RWPE1 (cell line): ENCODE results near the gene RABEPK.
"Not testable (repeated sequence)": the region's sequence is repeated elsewhere in the genome, so short reads cannot be mapped to it uniquely, and the experiment has no call there.

Experiments
- CTCF ChIA-PET: fragments of 350-600 bp; sonication (Branson Sonifier 250); formaldehyde crosslinking; extraction: SDS; loops from one replicate; lab custom pipeline; 2021; lab: Yijun Ruan, JAX
- POLR2A ChIA-PET: fragments of 400-600 bp; formaldehyde crosslinking; extraction: SDS; loops from one replicate; lab custom pipeline; 2020; ENCODE audit warnings: antibody characterized with exemption; ENCODE audit not compliant: low non-redundant PET; lab: Yijun Ruan, JAX
- DNase-seq: peaks from one replicate; pipeline ENCODE4 v3.0.0; 2012; ENCODE audit warnings: low spot score
- H3K27ac ChIP-seq: fragments of 450-650 bp; 2 replicates; pipeline ENCODE4 v1.5.1; 2017
- TF ChIP-seq, protein P1 (sequence below): fragments of 450-650 bp; conservative IDR thresholded peaks from 2 replicates; pipeline ENCODE4 v1.5.1; 2017; ENCODE audit warnings: low read depth, mild to moderate bottlenecking

RABEPK gene

DNA sequence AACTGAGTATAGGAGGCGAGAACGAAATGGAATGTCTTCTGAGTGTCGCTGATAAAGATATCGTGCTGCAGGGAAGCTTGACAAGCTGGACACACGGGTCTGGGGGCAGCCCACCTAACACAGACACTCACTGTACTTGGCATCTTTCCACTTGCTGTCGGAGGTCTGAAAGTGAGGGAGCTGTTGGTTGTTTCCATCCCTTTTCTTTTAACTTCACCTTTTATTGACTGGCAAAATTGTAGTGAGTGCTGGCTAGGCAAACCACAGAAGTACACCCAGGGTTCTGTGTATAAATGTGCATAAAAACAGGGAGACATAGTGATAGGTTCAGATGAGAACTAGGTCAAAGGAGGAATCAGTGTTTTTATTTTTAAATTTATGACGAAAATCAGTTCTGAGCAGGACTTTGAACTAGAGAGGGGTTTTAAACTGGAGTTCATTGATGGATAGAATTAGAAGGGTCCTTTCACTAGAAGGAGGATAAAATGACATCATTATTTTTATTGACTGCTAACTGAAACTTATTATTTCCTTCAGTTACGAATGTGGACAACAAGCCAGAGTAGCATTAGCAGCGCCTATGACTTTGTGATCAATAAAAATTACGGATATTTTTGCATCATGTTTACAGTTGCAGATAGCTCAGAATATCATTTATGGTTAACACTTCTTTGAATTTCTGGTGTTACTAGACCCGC, 62.1 kb downstream of the RABEPK start:
- CTCF ChIA-PET: interaction anchor here (0.6 to 1.3 kb wide), 3 partner anchors 22 to 35 kb away, joined by 3 read pairs; no protein-coding TSS in a partner anchor
- TF ChIP-seq, protein P1, sequence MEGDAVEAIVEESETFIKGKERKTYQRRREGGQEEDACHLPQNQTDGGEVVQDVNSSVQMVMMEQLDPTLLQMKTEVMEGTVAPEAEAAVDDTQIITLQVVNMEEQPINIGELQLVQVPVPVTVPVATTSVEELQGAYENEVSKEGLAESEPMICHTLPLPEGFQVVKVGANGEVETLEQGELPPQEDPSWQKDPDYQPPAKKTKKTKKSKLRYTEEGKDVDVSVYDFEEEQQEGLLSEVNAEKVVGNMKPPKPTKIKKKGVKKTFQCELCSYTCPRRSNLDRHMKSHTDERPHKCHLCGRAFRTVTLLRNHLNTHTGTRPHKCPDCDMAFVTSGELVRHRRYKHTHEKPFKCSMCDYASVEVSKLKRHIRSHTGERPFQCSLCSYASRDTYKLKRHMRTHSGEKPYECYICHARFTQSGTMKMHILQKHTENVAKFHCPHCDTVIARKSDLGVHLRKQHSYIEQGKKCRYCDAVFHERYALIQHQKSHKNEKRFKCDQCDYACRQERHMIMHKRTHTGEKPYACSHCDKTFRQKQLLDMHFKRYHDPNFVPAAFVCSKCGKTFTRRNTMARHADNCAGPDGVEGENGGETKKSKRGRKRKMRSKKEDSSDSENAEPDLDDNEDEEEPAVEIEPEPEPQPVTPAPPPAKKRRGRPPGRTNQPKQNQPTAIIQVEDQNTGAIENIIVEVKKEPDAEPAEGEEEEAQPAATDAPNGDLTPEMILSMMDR: no peak
- H3K27ac ChIP-seq: peak overlapping the region; percentile 75
- POLR2A ChIA-PET: interaction anchor here (0.6 kb wide), 3 partner anchors 10 to 395 kb away, joined by 3 to 6 read pairs (median 4); no protein-coding TSS in a partner anchor
- DNase-seq: peak; percentile 29

- POLR2A ChIA-PET: interaction anchor here (0.6 to 1.2 kb wide), 2 partner anchors 11 to 22 kb away, joined by 3 to 6 read pairs; no protein-coding TSS in a partner anchor
- DNase-seq, CTCF ChIA-PET, H3K27ac ChIP-seq: not testable (repeated sequence)
Observed at GRCh38 chr9:125264068-125264467, 63.7 kb downstream of the RABEPK start.

GRCh38 chr9:125268394-125269013, 68.2 kb downstream of the RABEPK start:
- ChIA-PET CTCF (interaction anchor here (0.6 to 0.7 kb wide), 4 partner anchors 13 to 1737 kb away, joined by 3 to 5 read pairs (median 4); no protein-coding TSS in a partner anchor), POLR2A (no interaction called here)
- DNase-seq: no peak
- TF ChIP-seq, protein P1: no peak
- H3K27ac ChIP-seq: no peak overlapping the region

DNA sequence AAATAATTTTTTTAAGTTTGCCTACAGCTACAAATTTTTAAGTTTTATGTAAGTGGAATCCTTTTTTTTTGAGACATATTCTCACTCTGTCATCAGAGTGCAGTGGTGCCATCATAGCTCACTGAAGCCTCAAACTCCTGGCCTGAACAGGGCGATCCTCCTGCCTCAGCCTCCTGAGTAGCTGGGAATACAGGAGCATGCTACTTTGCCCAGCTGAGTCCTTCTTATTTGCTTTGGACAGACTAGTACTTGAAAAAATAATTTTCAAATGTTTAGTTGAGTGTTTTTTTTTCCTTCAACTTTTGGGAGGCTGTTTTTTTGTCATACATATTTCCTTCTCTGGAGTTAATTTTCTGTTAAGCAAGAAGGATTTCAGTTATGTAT, 68.7 kb downstream of the RABEPK start:
- TF ChIP-seq, protein P1: no peak
- DNase-seq: no peak
- no peak overlapping the region for H3K27ac ChIP-seq
- ChIA-PET POLR2A (interaction anchor here (0.5 to 0.7 kb wide), 2 partner anchors 60 to 102 kb away, joined by 5 to 7 read pairs; no protein-coding TSS in a partner anchor), CTCF (interaction anchor here (0.6 to 0.7 kb wide), 2 partner anchors 23 to 37 kb away, joined by 3 to 5 read pairs; no protein-coding TSS in a partner anchor)

DNA sequence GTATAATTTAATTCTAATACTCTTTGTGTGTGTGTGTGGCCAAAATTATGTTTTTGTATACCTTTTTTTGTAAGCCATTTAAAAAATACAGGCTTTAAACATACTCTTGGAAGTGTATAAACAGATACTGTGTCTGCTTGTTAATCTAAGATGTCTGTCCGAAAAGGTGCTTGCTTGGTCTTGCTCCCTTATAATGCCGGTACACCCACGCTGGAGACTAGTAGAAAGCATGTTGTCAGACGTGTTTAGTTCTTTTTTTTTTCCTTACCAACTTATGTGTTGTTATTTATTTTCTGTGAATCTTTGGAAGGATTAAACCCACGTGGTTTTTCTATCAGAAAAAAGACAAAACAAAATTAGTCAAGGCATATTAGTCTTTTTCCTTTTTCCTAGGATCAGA, 70.7 kb downstream of the RABEPK start:
- CTCF ChIA-PET: no interaction called here
- POLR2A ChIA-PET: no interaction called here

GRCh38 chr9:125272697-125273096, 72.4 kb downstream of the RABEPK start:
- TF ChIP-seq, protein P1: no peak
- peak; percentile 69 for DNase-seq
- ChIA-PET CTCF (interaction anchor here (0.6 to 0.9 kb wide), 2 partner anchors 9 to 108 kb away, joined by 3 to 4 read pairs; no protein-coding TSS in a partner anchor), POLR2A (interaction anchor here (0.7 to 0.9 kb wide), 2 partner anchors 10 to 12 kb away, joined by 3 to 6 read pairs; no protein-coding TSS in a partner anchor)
- no peak overlapping the region for H3K27ac ChIP-seq

More for the DNA sequence above, 70.7 kb downstream of the RABEPK start:
- TF ChIP-seq, protein P1: no peak
- H3K27ac ChIP-seq: no peak overlapping the region
- DNase-seq: peak; percentile 50
